WTC11 (cell line): ENCODE data around the gene REL.

ENCODE experiments used
- CREB1 ChIP-seq: sonication (generic); formaldehyde crosslinking; IDR thresholded peaks from 2 replicates; pipeline ENCODE4 v1.8.0; 2023; ENCODE audit warnings: mild to moderate bottlenecking, missing genetic modification reagents
- ETV6 ChIP-seq: sonication (generic); formaldehyde crosslinking; IDR thresholded peaks from 2 replicates; pipeline ENCODE4 v1.8.1; 2022; ENCODE audit warnings: mild to moderate bottlenecking, missing genetic modification reagents
- HMGXB4 ChIP-seq: sonication (generic); formaldehyde crosslinking; IDR thresholded peaks from 2 replicates; pipeline ENCODE4 v1.8.1; 2023; ENCODE audit warnings: mild to moderate bottlenecking, moderate library complexity, missing genetic modification reagents
- MXD4 ChIP-seq: fragments of 250-450 bp; sonication (Bioruptor Pico); IDR thresholded peaks from 2 replicates; pipeline ENCODE4 v1.8.0; 2021; ENCODE audit warnings: mild to moderate bottlenecking, moderate library complexity, borderline replicate concordance
- NFYB ChIP-seq: sonication (generic); formaldehyde crosslinking; conservative IDR thresholded peaks from 2 replicates; pipeline ENCODE4 v1.8.0; 2022; ENCODE audit warnings: low read depth, missing genetic modification reagents
- SMAD3 ChIP-seq: sonication (generic); formaldehyde crosslinking; IDR thresholded peaks from 2 replicates; pipeline ENCODE4 v1.8.0; 2022; ENCODE audit warnings: missing genetic modification reagents, mild to moderate bottlenecking, borderline replicate concordance
- SP1 ChIP-seq: sonication (generic); formaldehyde crosslinking; conservative IDR thresholded peaks from 2 replicates; pipeline ENCODE4 v1.8.1; 2022; ENCODE audit warnings: missing genetic modification reagents
- USF2 ChIP-seq: sonication (generic); formaldehyde crosslinking; IDR thresholded peaks from 2 replicates; pipeline ENCODE4 v1.8.1; 2023; ENCODE audit warnings: mild to moderate bottlenecking, missing genetic modification reagents, moderate library complexity
- ZNF263 ChIP-seq: sonication (generic); formaldehyde crosslinking; IDR thresholded peaks from 2 replicates; pipeline ENCODE4 v1.8.1; 2022; ENCODE audit warnings: low read depth, mild to moderate bottlenecking, moderate library complexity, missing genetic modification reagents
- TF ChIP-seq, protein P1 (sequence below): fragments of 200-600 bp; IDR thresholded peaks from 2 replicates; pipeline ENCODE4 v1.8.0; 2022; ENCODE audit warnings: antibody characterized with exemption
- TF ChIP-seq, protein P2 (sequence below): sonication (generic); formaldehyde crosslinking; IDR thresholded peaks from 2 replicates; pipeline ENCODE4 v1.8.1; 2022; ENCODE audit warnings: mild to moderate bottlenecking, missing genetic modification reagents, moderate library complexity, borderline replicate concordance
- TF ChIP-seq, protein P3 (sequence below): sonication (generic); formaldehyde crosslinking; IDR thresholded peaks from 2 replicates; pipeline ENCODE4 v1.8.1; 2022; ENCODE audit warnings: missing genetic modification reagents, borderline replicate concordance
- TF ChIP-seq, protein P4 (sequence below): sonication (generic); formaldehyde crosslinking; conservative IDR thresholded peaks from 2 replicates; pipeline ENCODE4 v1.8.1; 2022; ENCODE audit warnings: mild to moderate bottlenecking, missing genetic modification reagents
- TF ChIP-seq, protein P5 (sequence below): sonication (generic); formaldehyde crosslinking; conservative IDR thresholded peaks from 2 replicates; pipeline ENCODE4 v1.8.1; 2023; ENCODE audit warnings: mild to moderate bottlenecking, low read depth, missing genetic modification reagents, moderate library complexity

DNA sequence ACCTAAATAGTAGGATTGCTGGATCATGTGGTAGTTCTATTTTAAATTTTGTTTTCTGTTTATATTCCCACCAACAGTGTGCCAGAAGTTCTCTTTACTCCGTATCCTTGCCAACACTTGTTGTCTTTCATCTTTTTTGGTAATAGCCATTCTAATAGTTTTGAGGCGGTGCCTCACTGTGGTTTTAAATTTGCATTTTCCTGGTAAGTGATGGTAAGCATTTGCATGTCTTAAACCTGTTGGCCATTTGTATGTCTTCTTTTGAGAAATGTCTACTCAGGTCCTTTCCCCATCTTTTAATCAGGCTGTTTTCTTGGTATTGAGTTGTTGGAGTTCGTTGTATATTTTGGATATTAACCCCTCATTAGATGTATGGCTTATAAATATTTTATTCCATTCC is 51.6 kb downstream of the REL start:
- TF ChIP-seq, protein P1, sequence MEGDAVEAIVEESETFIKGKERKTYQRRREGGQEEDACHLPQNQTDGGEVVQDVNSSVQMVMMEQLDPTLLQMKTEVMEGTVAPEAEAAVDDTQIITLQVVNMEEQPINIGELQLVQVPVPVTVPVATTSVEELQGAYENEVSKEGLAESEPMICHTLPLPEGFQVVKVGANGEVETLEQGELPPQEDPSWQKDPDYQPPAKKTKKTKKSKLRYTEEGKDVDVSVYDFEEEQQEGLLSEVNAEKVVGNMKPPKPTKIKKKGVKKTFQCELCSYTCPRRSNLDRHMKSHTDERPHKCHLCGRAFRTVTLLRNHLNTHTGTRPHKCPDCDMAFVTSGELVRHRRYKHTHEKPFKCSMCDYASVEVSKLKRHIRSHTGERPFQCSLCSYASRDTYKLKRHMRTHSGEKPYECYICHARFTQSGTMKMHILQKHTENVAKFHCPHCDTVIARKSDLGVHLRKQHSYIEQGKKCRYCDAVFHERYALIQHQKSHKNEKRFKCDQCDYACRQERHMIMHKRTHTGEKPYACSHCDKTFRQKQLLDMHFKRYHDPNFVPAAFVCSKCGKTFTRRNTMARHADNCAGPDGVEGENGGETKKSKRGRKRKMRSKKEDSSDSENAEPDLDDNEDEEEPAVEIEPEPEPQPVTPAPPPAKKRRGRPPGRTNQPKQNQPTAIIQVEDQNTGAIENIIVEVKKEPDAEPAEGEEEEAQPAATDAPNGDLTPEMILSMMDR = no peak
- no peak for TF ChIP-seq SMAD3
- TF ChIP-seq, protein P2, sequence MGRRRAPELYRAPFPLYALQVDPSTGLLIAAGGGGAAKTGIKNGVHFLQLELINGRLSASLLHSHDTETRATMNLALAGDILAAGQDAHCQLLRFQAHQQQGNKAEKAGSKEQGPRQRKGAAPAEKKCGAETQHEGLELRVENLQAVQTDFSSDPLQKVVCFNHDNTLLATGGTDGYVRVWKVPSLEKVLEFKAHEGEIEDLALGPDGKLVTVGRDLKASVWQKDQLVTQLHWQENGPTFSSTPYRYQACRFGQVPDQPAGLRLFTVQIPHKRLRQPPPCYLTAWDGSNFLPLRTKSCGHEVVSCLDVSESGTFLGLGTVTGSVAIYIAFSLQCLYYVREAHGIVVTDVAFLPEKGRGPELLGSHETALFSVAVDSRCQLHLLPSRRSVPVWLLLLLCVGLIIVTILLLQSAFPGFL (CRISPR knock-in tag) = no peak
- no peak for TF ChIP-seq HMGXB4
- TF ChIP-seq NFYB (CRISPR knock-in tag) = no peak
- TF ChIP-seq ETV6 (CRISPR knock-in tag) = no peak
- TF ChIP-seq, protein P3, sequence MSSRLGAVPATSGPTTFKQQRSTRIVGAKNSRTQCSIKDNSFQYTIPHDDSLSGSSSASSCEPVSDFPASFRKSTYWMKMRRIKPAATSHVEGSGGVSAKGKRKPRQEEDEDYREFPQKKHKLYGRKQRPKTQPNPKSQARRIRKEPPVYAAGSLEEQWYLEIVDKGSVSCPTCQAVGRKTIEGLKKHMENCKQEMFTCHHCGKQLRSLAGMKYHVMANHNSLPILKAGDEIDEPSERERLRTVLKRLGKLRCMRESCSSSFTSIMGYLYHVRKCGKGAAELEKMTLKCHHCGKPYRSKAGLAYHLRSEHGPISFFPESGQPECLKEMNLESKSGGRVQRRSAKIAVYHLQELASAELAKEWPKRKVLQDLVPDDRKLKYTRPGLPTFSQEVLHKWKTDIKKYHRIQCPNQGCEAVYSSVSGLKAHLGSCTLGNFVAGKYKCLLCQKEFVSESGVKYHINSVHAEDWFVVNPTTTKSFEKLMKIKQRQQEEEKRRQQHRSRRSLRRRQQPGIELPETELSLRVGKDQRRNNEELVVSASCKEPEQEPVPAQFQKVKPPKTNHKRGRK (CRISPR knock-in tag) = no peak
- no peak for TF ChIP-seq USF2 (CRISPR knock-in tag)
- TF ChIP-seq CREB1 (CRISPR knock-in tag) = no peak
- TF ChIP-seq, protein P4, sequence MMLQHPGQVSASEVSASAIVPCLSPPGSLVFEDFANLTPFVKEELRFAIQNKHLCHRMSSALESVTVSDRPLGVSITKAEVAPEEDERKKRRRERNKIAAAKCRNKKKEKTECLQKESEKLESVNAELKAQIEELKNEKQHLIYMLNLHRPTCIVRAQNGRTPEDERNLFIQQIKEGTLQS (CRISPR knock-in tag) = no peak
- no peak for TF ChIP-seq ZNF263 (CRISPR knock-in tag)
- TF ChIP-seq MXD4 = no peak
- TF ChIP-seq, protein P5, sequence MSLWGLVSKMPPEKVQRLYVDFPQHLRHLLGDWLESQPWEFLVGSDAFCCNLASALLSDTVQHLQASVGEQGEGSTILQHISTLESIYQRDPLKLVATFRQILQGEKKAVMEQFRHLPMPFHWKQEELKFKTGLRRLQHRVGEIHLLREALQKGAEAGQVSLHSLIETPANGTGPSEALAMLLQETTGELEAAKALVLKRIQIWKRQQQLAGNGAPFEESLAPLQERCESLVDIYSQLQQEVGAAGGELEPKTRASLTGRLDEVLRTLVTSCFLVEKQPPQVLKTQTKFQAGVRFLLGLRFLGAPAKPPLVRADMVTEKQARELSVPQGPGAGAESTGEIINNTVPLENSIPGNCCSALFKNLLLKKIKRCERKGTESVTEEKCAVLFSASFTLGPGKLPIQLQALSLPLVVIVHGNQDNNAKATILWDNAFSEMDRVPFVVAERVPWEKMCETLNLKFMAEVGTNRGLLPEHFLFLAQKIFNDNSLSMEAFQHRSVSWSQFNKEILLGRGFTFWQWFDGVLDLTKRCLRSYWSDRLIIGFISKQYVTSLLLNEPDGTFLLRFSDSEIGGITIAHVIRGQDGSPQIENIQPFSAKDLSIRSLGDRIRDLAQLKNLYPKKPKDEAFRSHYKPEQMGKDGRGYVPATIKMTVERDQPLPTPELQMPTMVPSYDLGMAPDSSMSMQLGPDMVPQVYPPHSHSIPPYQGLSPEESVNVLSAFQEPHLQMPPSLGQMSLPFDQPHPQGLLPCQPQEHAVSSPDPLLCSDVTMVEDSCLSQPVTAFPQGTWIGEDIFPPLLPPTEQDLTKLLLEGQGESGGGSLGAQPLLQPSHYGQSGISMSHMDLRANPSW = no peak
- no peak for TF ChIP-seq SP1 (CRISPR knock-in tag)
